Putamen (tissue), 1 donor: ENCODE measurements around the gene GFRA1.

Source experiments
- DNase-seq: peaks from one replicate; pipeline ENCODE4 v3.0.0-alpha.2; 2016; ENCODE audit warnings: low spot score

The GFRA1 gene

GRCh38 chr10:116270771-116271592 lies 2.0 kb downstream of the GFRA1 start:
- DNase-seq: no peak

- no peak for DNase-seq
These were observed 2.8 kb downstream of the GFRA1 start for GRCh38 chr10:116270126-116270770.

- no peak for DNase-seq
These were observed 3.4 kb downstream of the GFRA1 start for GRCh38 chr10:116269619-116270018.

- DNase-seq: peak; percentile 30
These were observed 4.0 kb downstream of the GFRA1 start for GRCh38 chr10:116268976-116269375.

- no peak for DNase-seq
These were observed 7.3 kb downstream of the GFRA1 start for GRCh38 chr10:116265686-116266085.

- no peak for DNase-seq
These were observed 8.9 kb downstream of the GFRA1 start for GRCh38 chr10:116263870-116264655.

DNA sequence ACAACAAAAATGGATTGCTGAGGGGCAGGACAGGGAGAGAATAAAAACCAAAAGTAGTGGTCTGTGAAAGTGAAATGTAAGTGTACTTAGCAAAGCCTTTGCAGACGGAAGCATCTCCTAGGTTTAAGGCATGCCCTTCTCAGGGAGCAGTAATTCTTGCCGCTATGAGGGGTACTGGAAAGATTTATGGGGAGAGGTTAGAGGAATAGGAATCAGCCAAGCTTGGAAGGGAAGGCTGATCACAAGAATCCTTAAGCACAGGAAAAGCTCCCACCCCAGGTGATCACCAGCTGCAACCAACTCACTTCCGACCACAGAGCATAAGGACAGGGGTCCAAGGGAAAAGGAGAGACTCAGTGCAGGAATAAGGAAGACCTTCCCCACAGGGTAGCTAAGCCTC lies 10.3 kb downstream of the GFRA1 start:
- no peak for DNase-seq

GRCh38 chr10:116260599-116260998 lies 12.4 kb downstream of the GFRA1 start:
- DNase-seq: no peak

DNA sequence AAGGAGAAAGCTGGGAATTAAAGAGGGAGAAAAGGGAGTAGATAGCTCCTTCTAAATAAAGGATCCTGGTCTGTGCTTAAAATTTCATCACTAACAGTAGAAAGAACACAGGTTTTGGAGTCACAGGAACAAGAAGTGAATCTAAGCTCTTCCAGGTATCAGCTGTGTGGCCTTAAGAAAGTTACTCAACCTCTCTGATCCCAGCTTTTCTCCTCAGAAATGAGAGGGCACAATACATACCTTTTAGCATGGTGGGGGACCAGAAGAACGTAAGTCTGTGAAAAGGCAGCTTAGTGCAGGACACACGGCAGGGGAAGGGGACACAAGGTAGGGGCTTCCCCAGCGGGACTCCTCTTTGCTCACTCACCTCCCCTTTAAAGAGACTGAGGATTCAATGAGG lies 13.4 kb downstream of the GFRA1 start:
- no peak for DNase-seq

- DNase-seq: no peak
These were observed 15.2 kb downstream of the GFRA1 start for GRCh38 chr10:116257785-116258184.

- no peak for DNase-seq
These were observed 16.2 kb downstream of the GFRA1 start for GRCh38 chr10:116256752-116257259.

- peak; percentile 31 for DNase-seq
These were observed 16.9 kb downstream of the GFRA1 start for GRCh38 chr10:116255886-116256751.

DNA sequence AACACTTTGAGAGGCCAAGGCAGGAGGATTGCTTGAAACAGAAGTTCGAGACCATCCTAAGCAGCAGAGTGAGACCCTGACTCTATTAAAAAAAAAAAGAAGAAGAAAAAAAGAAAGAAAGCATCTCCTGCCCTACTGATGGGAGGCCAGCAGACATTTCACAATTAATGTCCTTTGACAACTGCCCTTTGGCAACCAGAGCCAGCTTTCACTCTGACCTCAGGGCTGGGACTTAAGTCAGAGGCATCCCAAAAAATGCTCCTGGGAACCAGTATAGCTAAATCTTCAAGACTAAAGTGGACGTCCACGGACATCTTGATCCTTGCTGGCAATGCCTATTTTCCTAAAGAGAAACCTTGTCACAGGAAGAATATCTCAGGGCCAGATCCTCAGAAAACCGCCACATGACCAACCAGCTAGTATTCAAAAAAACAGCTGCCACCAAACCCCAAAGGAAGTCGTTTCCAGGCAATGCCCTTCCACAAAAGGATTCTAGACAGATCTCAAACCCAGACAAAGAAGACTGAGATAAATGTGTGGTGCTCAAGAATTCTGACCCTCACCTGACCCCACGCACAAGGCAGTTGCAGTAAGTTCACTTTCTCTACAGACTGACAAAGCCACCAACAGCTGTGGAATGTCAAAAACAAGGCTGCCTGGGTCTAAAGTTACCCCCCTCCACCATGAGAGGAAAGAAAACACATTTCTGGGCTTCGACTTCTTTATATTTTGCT lies 18.4 kb downstream of the GFRA1 start:
- no peak for DNase-seq

DNA sequence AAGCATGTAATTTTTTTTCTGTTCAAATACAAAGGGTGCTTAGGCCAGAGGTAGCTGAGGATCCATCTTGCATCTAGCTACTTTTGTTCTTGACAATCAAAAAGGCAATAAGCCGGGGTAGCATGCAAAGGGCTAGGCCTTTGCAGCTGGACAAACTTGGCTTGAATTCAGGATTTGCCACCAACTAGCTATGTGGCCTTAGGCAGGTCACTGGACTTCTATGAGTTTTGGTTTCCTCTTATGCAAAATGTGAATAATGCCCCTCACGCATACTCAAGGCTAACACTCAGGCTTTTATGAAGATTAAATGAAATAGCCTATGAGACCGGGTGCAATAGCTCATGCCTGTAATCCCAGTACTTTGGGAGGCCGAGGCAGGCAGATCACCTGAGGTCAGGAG lies 19.3 kb downstream of the GFRA1 start:
- no peak for DNase-seq

GRCh38 chr10:116251602-116252395 lies 21.2 kb downstream of the GFRA1 start:
- DNase-seq: no peak

GRCh38 chr10:116247691-116248090 lies 25.3 kb downstream of the GFRA1 start:
- DNase-seq: no peak

GRCh38 chr10:116246263-116246662 lies 26.7 kb downstream of the GFRA1 start:
- no peak for DNase-seq

DNA sequence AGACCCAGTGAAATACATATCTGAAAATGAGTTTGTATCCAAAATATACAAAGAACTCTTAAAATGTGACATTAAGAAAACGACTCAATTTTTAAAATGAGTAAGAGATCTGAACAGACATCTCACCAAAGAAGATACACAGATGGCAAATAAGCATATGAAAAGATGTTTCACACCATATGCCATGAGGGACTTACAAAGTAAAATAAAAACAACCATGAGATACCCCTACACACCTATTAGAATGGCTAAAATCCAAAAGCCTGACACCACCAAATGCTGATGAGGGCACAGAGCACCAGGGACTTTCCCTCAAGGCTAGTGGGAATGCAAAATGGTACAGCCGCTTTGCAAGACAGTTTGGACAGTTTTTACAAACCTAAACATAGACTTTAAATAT lies 27.9 kb downstream of the GFRA1 start:
- no peak for DNase-seq

DNA sequence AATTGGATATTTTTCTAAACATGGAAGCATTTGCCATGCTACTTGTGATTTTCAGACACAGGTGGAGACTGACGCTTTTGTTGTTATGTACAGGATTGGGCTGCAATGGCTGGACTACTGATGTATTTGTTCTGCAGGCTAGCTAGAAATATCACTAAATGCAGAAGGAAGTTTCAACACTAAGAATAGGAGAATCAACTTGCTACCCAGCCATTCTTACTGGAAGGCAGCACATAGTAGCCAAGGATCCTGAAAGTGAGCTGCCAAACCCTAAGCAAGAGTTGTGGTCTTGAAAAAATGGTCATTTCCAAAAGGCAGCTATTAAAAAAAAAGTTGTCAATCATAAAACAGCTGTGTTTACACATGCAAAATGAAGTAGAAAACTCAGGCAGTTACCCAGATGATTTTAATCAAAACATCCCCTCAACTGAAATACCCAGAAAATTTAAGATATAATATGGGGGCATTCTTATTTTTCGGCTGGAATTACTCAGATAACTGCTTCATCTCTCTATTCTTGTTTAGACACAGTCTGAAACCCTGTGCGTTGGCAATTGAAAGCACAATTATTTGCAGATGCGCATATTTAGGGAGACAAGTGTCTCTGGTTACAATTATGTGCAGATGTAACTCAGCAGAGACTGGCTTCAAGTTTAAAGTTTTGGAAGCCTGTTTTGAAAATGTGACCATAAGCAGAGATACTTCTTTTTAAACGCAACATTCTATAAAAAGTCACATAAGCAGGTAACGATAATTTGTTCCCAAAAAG lies 31.2 kb downstream of the GFRA1 start:
- DNase-seq: no peak
